GM18526 (cell line): ENCODE data around the gene RAPGEF1.

Source experiments
- POLR2A ChIP-seq: IDR thresholded peaks from 3 replicates; pipeline ENCODE4 v1.6.1; 2011; ENCODE audit not compliant: insufficient read length; ENCODE audit errors: extremely low read depth

Gene RAPGEF1

DNA sequence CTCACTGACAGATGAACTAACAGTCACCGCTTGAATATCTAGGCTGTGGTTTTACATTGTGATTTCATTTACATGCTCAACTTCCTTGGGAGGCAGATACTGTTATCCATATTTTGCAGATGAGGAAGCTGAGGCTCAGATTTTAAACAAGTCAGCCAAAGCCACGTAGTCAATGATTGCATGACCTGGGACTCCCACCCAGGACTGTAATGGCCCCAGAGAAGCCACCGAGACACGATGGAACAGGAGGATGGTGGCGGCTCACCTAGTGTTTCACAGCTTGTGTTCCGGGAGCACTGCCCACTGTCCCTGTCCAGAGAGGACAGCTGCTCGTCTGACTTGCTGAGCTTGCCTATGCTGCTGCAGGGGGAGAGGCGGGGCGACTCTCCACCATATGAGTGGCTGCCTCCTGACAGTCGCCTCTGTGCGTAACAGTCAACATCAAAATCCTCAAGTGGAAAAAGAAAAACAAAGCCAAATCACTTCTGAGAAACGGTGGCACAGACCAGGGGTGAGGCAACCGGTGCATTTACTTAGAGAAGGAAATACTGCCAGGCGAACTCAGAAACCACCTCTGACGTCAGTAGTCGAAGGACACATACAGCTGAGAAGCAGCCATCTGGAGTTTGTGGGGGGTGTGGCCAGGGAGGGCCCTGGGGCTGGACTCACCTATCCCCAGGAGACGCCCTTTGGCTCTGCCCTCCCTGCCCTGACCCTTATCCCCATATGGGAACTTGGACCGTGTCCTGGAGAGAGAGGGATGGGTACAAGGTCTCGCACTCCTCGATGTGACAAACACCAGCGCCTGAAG, 112.0 kb downstream of the RAPGEF1 start:
- TF ChIP-seq POLR2A, result no peak

DNA sequence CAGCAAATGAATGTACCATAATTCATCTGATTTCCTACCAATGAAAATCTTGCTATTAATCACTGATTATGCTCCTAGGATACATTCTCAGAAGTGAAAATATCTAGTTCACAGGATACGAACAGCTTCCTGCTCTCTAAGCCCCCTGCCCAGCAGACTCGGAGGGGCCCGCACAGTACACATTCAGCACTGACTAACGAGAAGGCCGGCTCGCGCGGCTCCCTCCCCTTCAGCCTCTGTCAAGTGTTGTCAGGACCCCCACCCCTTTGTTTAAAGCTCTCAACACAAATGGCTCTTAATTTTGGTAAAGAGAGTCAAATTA, 112.6 kb downstream of the RAPGEF1 start:
- TF ChIP-seq POLR2A, result no peak

- no peak for TF ChIP-seq POLR2A
Observed at GRCh38 chr9:131625790-131626670, 113.8 kb downstream of the RAPGEF1 start.

DNA sequence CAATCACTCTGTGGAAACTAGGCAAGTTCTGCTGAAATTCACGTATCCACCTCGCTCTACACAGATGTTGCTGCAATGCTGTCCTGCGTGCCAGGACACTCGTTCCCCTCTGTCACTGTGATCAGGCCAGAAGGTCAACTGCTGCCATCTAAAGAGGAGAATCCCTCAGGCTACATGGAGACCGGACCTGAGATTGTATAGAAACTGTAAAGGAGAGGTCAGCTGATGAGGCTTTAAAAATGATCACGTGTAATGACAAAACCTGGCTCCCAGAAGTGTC, 114.4 kb downstream of the RAPGEF1 start:
- no peak for TF ChIP-seq POLR2A

GRCh38 chr9:131624636-131625507, 115.0 kb downstream of the RAPGEF1 start:
- TF ChIP-seq POLR2A, result no peak

GRCh38 chr9:131623655-131624330, 116.1 kb downstream of the RAPGEF1 start:
- TF ChIP-seq POLR2A, result no peak

DNA sequence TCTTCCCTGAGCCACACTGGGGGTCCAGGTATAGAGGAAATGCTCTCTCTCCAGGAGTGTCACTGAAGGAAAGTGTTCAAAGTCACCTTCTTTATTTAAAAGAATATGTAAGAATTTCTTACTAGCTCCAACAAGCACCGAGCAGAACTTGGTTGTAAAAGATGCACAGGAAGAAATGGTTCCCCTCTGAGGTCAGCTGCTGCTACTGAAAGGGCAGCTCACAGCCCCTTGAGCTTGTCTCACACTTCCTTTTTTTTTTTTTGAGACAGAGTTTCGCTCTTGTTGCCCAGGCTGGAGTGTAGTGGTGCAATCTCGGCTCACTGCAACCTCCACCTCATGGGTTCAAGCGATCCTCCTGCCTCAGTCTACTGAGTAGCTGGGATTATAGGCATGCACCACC, 117.4 kb downstream of the RAPGEF1 start:
- TF ChIP-seq POLR2A, result no peak

DNA sequence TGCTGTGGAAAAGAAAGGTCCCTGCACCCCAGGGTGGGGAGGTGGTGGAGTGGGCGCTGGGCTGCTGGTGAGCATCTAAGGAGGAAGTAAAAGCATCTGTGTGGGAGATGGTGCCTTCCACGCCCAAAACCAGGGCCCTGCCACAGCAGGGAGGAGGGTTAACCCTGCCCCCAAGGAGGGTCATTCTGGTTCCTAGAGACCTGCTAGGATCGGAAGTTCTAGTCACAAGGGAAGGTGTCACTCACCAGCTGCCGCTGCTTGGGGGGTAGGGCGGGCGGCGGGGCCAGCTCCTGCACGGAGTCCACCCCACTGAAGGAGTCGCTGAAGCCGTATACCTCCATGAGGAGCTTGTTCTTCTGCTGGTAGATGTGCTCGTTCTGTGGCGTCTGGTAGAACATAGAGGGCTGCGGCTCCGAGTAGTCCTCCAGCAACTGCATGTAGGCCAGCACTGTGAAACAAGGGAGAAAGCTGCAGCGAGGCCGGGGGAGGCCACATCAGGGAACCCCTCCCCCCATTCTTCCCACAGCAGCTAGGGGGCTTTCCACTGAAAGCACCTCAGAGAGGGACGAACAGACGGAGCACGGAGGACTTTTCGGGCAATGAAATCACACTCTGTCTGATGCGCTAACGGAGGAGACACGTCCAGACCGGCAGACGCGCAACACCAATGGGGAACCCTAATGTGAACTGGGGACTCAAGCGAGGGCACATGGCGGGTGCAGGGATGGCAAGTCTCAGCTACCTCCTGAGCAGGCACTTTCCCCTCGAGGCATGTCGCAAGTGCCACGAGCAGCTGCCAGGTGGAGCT, 118.1 kb downstream of the RAPGEF1 start:
- TF ChIP-seq POLR2A, result peak; percentile 40

DNA sequence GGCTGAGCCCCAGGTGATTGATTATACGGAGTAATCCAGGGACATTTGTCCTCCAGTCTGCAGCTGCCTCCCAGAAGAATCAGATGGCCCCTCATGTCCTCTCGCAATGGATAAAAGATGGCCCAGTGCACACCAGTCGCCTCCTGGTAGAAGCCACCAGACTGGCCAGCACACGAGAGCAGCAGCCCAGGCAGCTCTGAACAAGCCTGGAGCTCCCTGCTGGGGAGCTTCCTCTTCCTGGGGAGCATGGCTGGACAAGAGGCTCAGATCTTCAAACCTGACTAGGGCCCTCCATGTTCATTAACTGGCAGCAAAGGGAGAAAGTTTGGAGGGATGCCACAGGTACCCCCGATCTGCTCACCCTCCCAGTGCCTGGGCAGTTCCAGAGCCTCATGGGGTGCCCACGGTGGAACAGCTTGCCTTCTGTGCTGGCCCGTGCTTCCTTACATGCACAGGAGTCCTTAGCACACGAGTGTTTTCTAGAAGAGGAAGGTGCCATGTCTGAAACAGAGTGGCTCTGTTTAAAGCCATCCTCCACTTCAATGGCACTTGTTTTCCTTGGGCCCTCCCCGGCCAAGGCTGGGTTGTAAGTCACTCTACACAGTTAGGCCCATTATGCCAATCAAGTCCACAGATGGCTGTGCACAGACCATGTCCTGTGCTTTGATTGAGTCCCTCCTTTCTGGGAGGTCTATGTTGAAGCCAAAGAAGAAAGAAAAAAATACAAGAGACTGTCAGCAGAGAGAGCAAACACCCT, 118.9 kb downstream of the RAPGEF1 start:
- TF ChIP-seq POLR2A, result no peak

- TF ChIP-seq POLR2A, result no peak
Observed at GRCh38 chr9:131619680-131620079, 120.2 kb downstream of the RAPGEF1 start.

GRCh38 chr9:131618785-131619184, 121.1 kb downstream of the RAPGEF1 start:
- TF ChIP-seq POLR2A, result no peak

GRCh38 chr9:131618071-131618479, 121.8 kb downstream of the RAPGEF1 start:
- TF ChIP-seq POLR2A, result no peak

GRCh38 chr9:131617611-131618010, 122.3 kb downstream of the RAPGEF1 start:
- TF ChIP-seq POLR2A, result no peak
